Common myeloid progenitor, CD34-positive (primary cell): ENCODE results near the gene CSTF1.

ENCODE experiments used
- CTCF ChIA-PET: fragments of 350-600 bp; sonication (Branson Sonifier 250); formaldehyde crosslinking; loops from one replicate; lab custom pipeline; 2021; ENCODE audit warnings: antibody characterized with exemption; lab: Charles Lee
- POLR2A ChIA-PET: fragments of 350-600 bp; sonication (Branson Sonifier 250); formaldehyde crosslinking; loops from one replicate; lab custom pipeline; 2021; ENCODE audit warnings: antibody characterized with exemption; lab: Charles Lee
- DNase-seq, 3 donors: peaks; one replicate each; pipeline versions ENCODE4 v3.0.0 to v3.0.0-alpha.2; 2013
- H3K27ac ChIP-seq, 2 experiments: 1 replicate in 1 of 2; 2 replicates in 1 of 2; pipeline ENCODE4 v1.7.0; 2013; ENCODE audit warnings: inconsistent platforms in 2 of 2, low read length in 2 of 2, mild to moderate bottlenecking in 2 of 2, low read depth in 1 of 2, moderate library complexity in 1 of 2; ENCODE audit not compliant: severe bottlenecking in 2 of 2, insufficient read depth in 1 of 2, poor library complexity in 1 of 2
- H3K27me3 ChIP-seq, 5 experiments: replicated peaks in 2 of 5; 1 replicate in 3 of 5; 2 replicates in 2 of 5; pipeline versions ENCODE4 v1.6.1 to v1.7.0; 2013; ENCODE audit warnings: low read length in 4 of 5, mild to moderate bottlenecking in 2 of 5, moderate library complexity in 2 of 5, inconsistent platforms in 1 of 5; ENCODE audit not compliant: insufficient read depth in 5 of 5, control insufficient read depth in 4 of 5
- H3K36me3 ChIP-seq, 4 experiments: 1 replicate in 2 of 4; 2 replicates in 2 of 4; pipeline versions ENCODE4 v1.6.1 to v1.7.0; 2013; ENCODE audit warnings: low read length in 3 of 4, control low read depth in 1 of 4, mild to moderate bottlenecking in 1 of 4; ENCODE audit not compliant: control insufficient read depth in 4 of 4, insufficient read depth in 4 of 4
- H3K4me1 ChIP-seq, 4 experiments: 1 replicate in 3 of 4; 2 replicates in 1 of 4; pipeline versions ENCODE4 v1.6.1 to v1.7.1; 2013; ENCODE audit warnings: low read length in 3 of 4, mild to moderate bottlenecking in 3 of 4, control low read depth in 1 of 4, inconsistent platforms in 1 of 4, moderate library complexity in 1 of 4; ENCODE audit not compliant: control insufficient read depth in 4 of 4, insufficient read depth in 4 of 4; ENCODE audit errors: control extremely low read depth in 1 of 4
- H3K4me3 ChIP-seq, 7 experiments: 1 replicate in 4 of 7; 2 replicates in 3 of 7; pipeline versions ENCODE4 v1.5.1 to v1.7.0; 2013; ENCODE audit warnings: mild to moderate bottlenecking in 7 of 7, low read length in 6 of 7, moderate library complexity in 6 of 7, inconsistent platforms in 2 of 7, low read depth in 2 of 7, control low read depth in 1 of 7; ENCODE audit not compliant: insufficient read depth in 4 of 7, control insufficient read depth in 1 of 7; ENCODE audit errors: extremely low read depth in 1 of 7
- H3K9me3 ChIP-seq, 5 experiments: 1 replicate in 4 of 5; 2 replicates in 1 of 5; pipeline versions ENCODE4 v1.6.1 to v1.7.1; 2013; ENCODE audit warnings: low read length in 4 of 5, mild to moderate bottlenecking in 2 of 5, inconsistent platforms in 1 of 5, low read depth in 1 of 5, moderate library complexity in 1 of 5; ENCODE audit not compliant: control insufficient read depth in 4 of 5, insufficient read depth in 2 of 5; ENCODE audit errors: control extremely low read depth in 1 of 5
- WGBS: methylation state at CpG from one replicate; pipeline ENCODE4 v1.1.5; 2013; ENCODE audit not compliant: insufficient coverage; 5-methylcytosine and 5-hydroxymethylcytosine counted together

Gene CSTF1

DNA sequence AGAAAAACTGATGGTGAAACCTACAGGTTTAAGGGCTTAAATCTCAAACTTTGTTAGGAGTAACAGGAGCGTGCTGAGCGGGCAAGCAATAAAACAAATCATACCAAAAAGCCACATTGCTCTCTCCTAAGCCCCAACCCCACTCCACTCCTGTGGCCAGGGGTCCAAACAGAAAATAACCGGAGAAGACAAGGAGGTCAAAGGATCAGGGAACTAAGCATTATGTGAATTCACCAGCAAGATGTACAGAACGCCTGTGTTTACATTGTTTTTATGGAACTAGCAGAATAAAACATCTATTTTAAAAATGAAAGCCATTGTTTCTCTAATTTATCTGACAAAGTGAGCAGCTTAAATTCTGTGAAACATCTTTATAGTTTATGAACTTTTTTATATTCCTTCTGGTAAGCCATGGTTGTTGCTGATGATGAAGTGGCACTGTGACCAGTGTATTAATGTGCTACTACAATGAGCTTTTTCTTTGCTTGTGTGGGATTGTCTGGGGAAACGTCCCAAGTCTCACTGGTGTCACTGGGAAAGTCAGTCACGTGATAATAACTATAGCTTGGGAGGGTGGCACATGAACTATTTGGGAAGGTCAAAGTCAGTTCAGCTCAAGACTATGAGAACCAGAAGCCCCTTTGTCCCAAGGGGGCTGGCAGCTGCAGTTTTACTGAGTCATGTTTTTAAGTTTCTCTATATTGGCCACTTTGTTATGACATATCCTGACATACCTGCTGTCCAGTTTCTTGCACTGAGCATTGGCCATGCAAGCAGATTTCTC, 23.9 kb upstream of the CSTF1 start:
- no peak overlapping the region for H3K27ac ChIP-seq
- no peak overlapping the region for H3K4me3 ChIP-seq
- DNase-seq: no peak
- CTCF ChIA-PET: interaction anchor here (1.1 kb wide), 1 partner anchor 13 kb away, joined by 3 read pairs; no protein-coding TSS in a partner anchor
- no peaks in the 10 kb centered on the region for H3K9me3 ChIP-seq
- WGBS: 96% methylated on average over 4 of the region's 6 CpGs
- no peaks in the 10 kb centered on the region for H3K4me1 ChIP-seq
- peaks cover 2 to 49% (median 31%) of the 10 kb centered on the region in 4 experiments for H3K36me3 ChIP-seq
- POLR2A ChIA-PET: no interaction called here
- no peaks in the 10 kb centered on the region for H3K27me3 ChIP-seq

DNA sequence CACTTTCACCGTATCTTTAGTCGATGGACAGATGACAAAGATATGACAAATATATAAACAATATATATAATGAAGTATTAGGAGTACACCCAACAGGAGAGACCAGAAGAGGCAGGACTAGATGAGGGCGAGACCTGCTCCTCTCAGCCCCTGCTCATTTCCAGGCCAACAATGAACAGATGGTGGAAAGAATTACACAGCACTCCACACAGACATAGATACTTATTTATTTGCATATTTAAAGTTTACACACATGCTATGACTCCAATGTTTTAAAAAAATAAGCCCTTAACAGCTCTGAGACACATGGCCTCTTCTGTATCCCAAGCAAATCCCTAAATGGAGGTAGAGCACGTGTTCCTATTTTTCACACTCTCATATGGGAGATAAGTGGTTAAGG, 23.3 kb upstream of the CSTF1 start:
- Histone ChIP-seq H3K36me3 (peaks cover 2 to 49% (median 34%) of the 10 kb centered on the region in 4 experiments), H3K27me3 (no peaks in the 10 kb centered on the region)

DNA sequence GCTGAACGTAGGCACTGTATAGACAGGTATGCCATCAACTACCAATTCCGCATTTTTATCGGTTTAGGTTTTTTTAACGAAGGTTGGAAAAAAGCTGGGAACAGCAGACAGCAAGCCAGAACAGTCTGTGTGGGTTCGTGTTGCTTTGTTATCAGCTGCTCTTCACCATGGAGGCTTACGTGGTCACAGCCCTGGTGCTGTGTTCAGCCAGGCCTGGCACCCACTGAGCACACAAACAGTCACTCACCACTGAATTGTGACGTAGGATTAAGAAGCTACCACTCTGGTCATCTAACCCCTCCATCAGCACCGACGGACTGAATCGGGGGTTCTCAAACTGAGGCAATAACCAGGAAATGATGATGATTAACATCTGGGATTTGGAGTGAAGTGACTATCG, 20.5 kb upstream of the CSTF1 start:
- 92% methylated on average over 6 of the region's 11 CpGs for WGBS
- no peak for DNase-seq
- ChIA-PET CTCF (interaction anchor here (0.9 to 2.1 kb wide), 6 partner anchors 9 to 93 kb away, joined by 3 to 7 read pairs (median 4); partner anchors contain the start of gene FAM210B), POLR2A (no interaction called here)
- Histone ChIP-seq H3K27ac (no peak overlapping the region), H3K4me1 (peaks cover 0 to 20% (median 3%) of the 10 kb centered on the region in 4 experiments), H3K36me3 (peaks cover 2 to 61% (median 24%) of the 10 kb centered on the region in 4 experiments), H3K4me3 (no peak overlapping the region), H3K27me3 (no peaks in the 10 kb centered on the region), H3K9me3 (no peaks in the 10 kb centered on the region)

More for the DNA sequence above, 23.3 kb upstream of the CSTF1 start:
- Histone ChIP-seq H3K9me3 (no peaks in the 10 kb centered on the region), H3K4me1 (peaks cover 0 to 6% (median 2%) of the 10 kb centered on the region in 4 experiments), H3K4me3 (no peak overlapping the region), H3K27ac (no peak overlapping the region)
- ChIA-PET POLR2A (no interaction called here), CTCF (no interaction called here)
- DNase-seq: no peak
- 100% methylated on average over 1 of the region's 4 CpGs for WGBS

DNA sequence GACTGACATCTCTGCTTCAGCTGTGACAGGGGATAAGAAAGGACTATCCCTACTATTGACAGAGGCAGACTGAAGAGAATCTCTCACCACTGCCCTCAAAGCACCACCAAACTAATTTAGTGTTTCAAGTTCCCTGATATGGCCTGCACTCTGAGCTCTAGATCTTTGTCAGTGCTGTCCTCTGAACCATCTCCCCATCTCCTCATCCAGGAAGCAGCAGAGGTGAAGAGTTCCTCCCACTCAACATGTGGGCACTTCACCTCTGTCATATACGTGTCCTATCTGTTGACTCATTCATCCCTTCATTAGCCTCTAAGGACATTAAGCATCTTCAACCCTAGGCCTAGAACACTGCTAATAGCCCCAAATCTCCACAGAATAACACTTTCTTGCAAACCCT, 19.6 kb upstream of the CSTF1 start:
- no peaks in the 10 kb centered on the region for H3K27me3 ChIP-seq
- ChIA-PET CTCF (interaction anchor here (1.3 to 2.1 kb wide), 4 partner anchors 8 to 31 kb away, joined by 3 to 7 read pairs (median 6); partner anchors contain the start of gene FAM210B), POLR2A (no interaction called here)
- no peak for DNase-seq
- peaks cover 4 to 65% (median 22%) of the 10 kb centered on the region in 4 experiments for H3K36me3 ChIP-seq
- H3K4me3 ChIP-seq: no peak overlapping the region
- no peak overlapping the region for H3K27ac ChIP-seq
- peaks cover 0 to 21% (median 3%) of the 10 kb centered on the region in 4 experiments for H3K4me1 ChIP-seq
- H3K9me3 ChIP-seq: no peaks in the 10 kb centered on the region
- WGBS: 75% methylated on average over 1 of the region's 1 CpG

DNA sequence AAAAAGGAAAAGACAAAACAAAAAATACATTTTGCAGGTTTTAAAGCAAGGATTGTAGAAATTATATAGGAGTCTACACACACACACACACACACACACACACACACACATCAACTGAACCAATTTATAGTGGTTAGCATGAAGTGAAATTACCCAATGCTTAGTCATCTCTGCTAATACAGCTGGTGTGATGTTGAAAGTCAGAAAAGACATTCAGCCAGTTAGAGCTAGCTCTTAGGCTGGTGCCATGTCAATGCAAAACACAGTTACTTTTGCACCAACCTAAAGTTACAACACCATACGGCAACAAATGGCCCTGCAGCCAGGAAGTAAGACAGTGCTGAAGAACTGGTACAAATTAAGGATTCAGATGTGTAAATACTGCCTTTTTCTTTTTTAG, 18.5 kb upstream of the CSTF1 start:
- H3K4me1 ChIP-seq: peaks cover 0 to 21% (median 3%) of the 10 kb centered on the region in 4 experiments
- DNase-seq: peak; percentile 81 to 96 (median 94)
- H3K27me3 ChIP-seq: no peaks in the 10 kb centered on the region
- ChIA-PET POLR2A (no interaction called here), CTCF (interaction anchor here (1.2 to 2.9 kb wide), 2 partner anchors 11 to 102 kb away, joined by 3 to 11 read pairs; no protein-coding TSS in a partner anchor)
- peak overlapping the region in 1 of 7 experiments; percentile 9 for H3K4me3 ChIP-seq
- peaks cover 10 to 76% (median 19%) of the 10 kb centered on the region in 4 experiments for H3K36me3 ChIP-seq
- no CpG with 5 or more reads among the region's 1 CpG for WGBS
- no peaks in the 10 kb centered on the region for H3K9me3 ChIP-seq
- H3K27ac ChIP-seq: peak overlapping the region in 1 of 2 experiments; percentile 38

DNA sequence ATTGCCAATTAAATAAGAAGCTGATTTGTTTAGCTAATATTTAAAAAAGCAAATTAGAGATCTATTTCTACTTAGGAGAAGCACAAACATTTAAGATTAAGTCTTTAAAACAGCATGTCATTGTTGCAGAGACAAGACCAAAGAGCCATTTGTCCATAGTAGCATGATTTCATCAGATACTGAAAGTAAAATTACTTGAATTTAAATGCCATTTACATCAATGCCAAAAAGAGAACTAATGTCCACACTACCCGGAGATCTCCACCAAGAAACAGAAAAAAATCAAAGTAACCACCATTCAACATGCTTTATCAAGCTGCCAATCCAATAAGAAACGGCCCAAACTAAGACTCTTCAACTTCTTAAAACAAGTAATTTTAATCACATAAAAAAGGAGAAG, 16.1 kb upstream of the CSTF1 start:
- Histone ChIP-seq H3K36me3 (peaks cover 3 to 71% (median 13%) of the 10 kb centered on the region in 4 experiments), H3K9me3 (no peaks in the 10 kb centered on the region), H3K27ac (peak overlapping the region in 1 of 2 experiments; percentile 39), H3K4me1 (peaks cover 0 to 21% (median 3%) of the 10 kb centered on the region in 4 experiments), H3K4me3 (peak overlapping the region in 1 of 7 experiments; percentile 37), H3K27me3 (no peaks in the 10 kb centered on the region)
- peak in 2 of 3 donors; percentile 46 to 61 for DNase-seq
- ChIA-PET POLR2A (no interaction called here), CTCF (interaction anchor here (1.1 to 2.9 kb wide), 4 partner anchors 9 to 66 kb away, joined by 3 to 11 read pairs (median 3); no protein-coding TSS in a partner anchor)
- WGBS: 7% methylated on average over 2 of the region's 2 CpGs

DNA sequence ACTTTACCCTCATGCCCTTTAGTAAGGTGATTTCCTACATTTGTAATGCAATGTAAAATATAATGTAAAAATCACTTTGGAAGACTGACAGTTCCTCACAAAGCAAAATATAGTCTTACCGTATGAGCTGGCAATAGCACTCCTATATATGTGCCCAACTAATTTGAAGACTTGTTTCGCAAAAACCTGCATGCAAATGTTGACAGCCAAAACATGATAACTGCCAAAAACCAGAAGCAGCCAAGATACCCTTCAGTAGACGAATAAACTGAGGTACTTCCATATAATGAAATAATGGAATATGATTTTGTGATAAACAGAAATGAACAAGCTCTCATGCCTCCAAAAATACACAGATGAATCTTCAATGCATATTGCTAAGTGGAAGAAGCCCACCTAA, 14.1 kb upstream of the CSTF1 start:
- Histone ChIP-seq H3K9me3 (no peaks in the 10 kb centered on the region), H3K36me3 (peaks cover 7 to 70% (median 16%) of the 10 kb centered on the region in 4 experiments), H3K4me1 (peaks cover 0 to 21% (median 3%) of the 10 kb centered on the region in 4 experiments), H3K4me3 (no peak overlapping the region), H3K27ac (no peak overlapping the region), H3K27me3 (no peaks in the 10 kb centered on the region)
- CTCF ChIA-PET: no interaction called here
- WGBS: 100% methylated on average over 1 of the region's 3 CpGs
- no peak for DNase-seq
- POLR2A ChIA-PET: no interaction called here
